T-helper 17 cell (primary cell): ENCODE measurements around the gene NHERF2. TPM values are rescaled to one million over a fixed set of nuclear protein-coding genes. Genes with fewer than 3 reads are reported as not detected.

Experiments used
- ATAC-seq: fragments of 150-1000 bp; cut with Tn5 transposase; 2 replicates; pipeline ENCODE4 v1.10.0; 2021; ENCODE audit warnings: mild to moderate bottlenecking, moderate library complexity
- DNase-seq, 3 donors: peaks; one replicate each; pipeline versions ENCODE4 v3.0.0 to v3.0.0-alpha.2; 2020 to 2021
- H3K9me3 ChIP-seq: one replicate; pipeline ENCODE4 v1.7.0; 2013; ENCODE audit warnings: low read length, mild to moderate bottlenecking; ENCODE audit not compliant: control insufficient read depth, poor library complexity, severe bottlenecking
- H3K27ac Mint-ChIP-seq: one replicate; pipeline ENCODE4 v1.8.0; 2022; ENCODE audit warnings: mild to moderate bottlenecking, moderate library complexity, mixed read lengths
- H3K27me3 Mint-ChIP-seq: one replicate; pipeline ENCODE4 v1.8.0; 2022; ENCODE audit warnings: mixed read lengths
- H3K36me3 Mint-ChIP-seq: one replicate; pipeline ENCODE4 v1.8.0; 2022; ENCODE audit warnings: low read depth, mixed read lengths
- H3K4me1 Mint-ChIP-seq: one replicate; pipeline ENCODE4 v1.8.0; 2022; ENCODE audit warnings: mild to moderate bottlenecking, mixed read lengths
- H3K4me3 Mint-ChIP-seq: one replicate; pipeline ENCODE4 v1.8.0; 2022; ENCODE audit warnings: mild to moderate bottlenecking, moderate library complexity, mixed read lengths
- total RNA-seq, 4 donors: library from RNA in 2 of 4; stranded (reverse) in 2 of 4; gene quantifications; one replicate each; pipeline ENCODE4 v1.2.3 and lab custom pipeline; 2022 to 2026

NHERF2 gene
- total RNA-seq, 2 donors from 2014 or later = 2.2 to 3.9 TPM

DNA sequence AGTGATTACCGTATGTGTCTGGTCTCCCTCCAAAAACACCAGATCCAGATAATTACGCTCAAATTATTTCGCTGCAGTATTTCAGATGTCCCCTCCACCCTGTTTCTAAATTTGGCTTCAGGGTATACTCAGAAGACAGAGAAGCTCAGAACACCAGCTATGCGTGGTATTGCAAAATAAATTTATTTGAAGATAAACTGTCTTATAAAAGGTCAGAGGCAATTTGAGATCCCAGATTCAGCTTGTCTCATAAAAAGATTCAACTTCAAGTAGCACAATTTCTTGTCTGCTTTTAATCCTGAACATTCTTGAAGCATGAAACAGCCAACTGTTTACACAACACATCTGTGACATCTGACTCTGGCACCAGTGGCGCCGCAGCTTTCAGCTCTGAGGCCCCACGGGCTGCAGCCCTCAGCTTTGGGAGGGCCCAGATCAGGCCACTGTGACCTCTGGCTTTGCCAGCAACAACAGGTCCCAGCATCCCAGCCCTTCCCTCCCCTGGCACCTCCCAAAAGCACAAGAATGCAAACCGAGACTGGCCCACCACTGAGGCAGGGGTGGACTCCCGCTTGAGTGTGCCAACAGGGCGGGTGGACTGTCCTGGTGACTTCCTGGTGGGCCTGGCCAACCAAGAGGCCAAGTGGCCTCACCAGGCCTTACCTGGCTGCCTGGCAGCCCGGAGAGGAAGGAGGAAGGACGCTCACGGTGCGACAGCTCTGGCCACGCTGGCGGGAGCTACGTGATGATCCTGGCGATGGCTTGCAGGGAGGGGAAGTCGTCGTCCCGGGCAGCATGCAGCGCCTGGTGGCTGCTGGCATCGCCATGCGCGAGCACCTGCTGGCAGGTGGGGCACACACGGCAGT, 29.0 kb upstream of the NHERF2 start:
- Mint-ChIP-seq H3K36me3 (no peaks in the 10 kb centered on the region), H3K27ac (no peak overlapping the region), H3K4me1 (peaks cover 5% of the 10 kb centered on the region), H3K27me3 (no peaks in the 10 kb centered on the region), H3K4me3 (no peak overlapping the region)
- ATAC-seq (no peak), DNase-seq (no peak)
- H3K9me3 ChIP-seq = no peaks in the 10 kb centered on the region

DNA sequence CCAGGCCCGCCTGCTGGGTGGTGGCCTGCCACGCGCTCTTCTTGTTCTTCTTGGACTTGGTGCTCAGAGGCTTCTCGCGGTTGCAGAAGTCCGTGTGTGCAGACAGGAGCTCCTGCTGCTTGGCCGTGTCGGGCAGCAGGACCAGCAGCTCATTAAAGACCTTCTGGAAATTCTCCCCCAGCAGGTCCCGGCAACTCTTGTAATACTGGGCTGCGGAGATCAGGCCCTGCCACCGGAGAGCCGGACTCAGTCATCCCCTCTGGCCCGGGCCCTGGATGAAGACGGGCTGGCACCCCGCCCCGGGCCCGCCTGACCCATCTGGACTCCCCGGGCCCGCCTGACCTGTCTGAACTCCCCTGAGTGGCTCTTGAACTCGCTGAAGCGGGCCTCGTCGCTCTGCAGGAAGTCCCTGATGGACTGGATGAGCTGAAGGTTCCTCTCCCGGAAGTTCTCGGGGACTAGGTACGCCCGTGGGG, 28.3 kb upstream of the NHERF2 start:
- Mint-ChIP-seq H3K4me1 (peaks cover 5% of the 10 kb centered on the region), H3K4me3 (no peak overlapping the region), H3K36me3 (no peaks in the 10 kb centered on the region), H3K27ac (no peak overlapping the region), H3K27me3 (no peaks in the 10 kb centered on the region)
- DNase-seq = no peak
- no peaks in the 10 kb centered on the region for H3K9me3 ChIP-seq
- no peak for ATAC-seq

DNA sequence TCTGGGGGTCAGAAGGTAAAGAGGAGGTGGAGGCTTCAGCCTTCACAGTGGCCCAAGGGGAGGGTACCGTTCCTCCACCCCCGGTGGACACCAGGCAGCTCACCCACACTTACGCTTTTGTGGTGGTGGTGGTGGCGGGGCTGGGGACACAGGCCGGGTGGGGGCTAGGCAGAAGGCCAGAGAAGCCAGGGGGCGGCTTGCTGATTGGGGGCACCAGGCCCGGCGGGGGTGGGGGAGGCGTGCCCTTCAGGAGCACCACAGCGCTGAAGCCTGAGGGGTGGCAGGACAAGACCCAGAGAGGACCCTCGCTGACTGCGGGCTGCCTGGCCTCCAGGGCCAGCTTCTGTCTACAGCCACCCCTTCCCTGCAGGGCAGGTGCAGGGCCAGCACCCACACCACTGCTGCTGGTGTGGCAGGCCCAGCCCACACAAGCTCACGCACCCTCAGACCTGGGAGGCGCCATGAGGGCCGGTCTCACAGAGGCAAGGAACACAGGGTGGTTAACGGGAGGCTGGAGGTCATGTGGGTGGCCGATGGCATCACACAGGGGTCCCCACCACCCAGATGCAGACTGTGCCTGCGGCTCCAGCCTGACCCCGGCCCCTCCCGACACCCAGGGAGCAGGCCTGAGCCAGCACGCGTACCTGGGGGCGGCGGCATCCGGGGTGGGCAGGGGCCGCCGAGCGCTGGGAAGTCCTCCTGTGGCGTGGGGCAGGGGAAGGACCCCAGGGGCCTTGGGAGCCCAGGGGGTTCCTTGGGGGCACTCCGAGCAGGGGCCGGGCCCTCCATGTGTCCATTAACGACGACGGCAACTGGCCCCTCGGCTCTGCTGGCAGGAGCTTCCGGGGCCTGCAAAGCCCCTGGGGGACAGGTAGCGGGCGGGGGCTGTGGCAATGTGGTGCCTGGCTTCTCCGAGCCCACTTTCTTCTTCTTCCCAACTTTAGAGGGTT, 27.6 kb upstream of the NHERF2 start:
- Mint-ChIP-seq H3K27ac (no peak overlapping the region), H3K4me3 (no peak overlapping the region), H3K36me3 (no peaks in the 10 kb centered on the region), H3K4me1 (peaks cover 5% of the 10 kb centered on the region), H3K27me3 (no peaks in the 10 kb centered on the region)
- no peak for DNase-seq
- H3K9me3 ChIP-seq = no peaks in the 10 kb centered on the region
- no peak for ATAC-seq

DNA sequence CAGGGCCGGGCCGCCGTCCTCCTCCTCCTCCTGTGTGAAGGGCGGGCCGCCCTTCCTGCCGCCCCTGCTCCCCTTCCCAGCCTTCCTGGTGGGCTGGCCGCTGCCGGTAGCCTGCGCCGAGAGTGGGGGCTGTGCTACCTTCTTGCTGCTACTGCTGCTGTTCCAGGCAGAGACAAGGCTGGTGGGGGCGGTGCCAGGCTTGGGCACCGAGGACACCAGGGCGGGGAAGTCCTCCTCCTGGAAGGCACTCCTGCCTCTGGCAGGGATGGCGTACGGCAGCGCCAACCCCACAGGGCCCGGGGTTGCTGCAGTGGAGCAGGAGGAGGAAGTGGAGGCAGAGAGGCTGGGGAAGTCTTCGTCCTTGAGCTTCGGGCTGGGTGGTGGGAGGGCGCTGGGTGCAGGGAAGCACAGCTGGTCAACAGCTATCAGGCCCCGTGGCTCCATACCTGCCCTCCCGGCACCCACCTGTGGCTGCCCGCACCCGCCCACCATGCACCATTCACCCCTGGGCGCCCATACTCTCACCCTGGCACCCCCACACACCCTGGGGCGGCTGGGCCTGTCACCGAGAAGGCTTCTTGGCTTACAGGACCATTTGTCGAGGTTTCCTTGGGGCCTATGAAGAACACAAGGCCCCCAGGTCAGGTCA, 26.7 kb upstream of the NHERF2 start:
- no peak for DNase-seq
- Mint-ChIP-seq H3K4me3 (no peak overlapping the region), H3K27me3 (no peaks in the 10 kb centered on the region)

DNA sequence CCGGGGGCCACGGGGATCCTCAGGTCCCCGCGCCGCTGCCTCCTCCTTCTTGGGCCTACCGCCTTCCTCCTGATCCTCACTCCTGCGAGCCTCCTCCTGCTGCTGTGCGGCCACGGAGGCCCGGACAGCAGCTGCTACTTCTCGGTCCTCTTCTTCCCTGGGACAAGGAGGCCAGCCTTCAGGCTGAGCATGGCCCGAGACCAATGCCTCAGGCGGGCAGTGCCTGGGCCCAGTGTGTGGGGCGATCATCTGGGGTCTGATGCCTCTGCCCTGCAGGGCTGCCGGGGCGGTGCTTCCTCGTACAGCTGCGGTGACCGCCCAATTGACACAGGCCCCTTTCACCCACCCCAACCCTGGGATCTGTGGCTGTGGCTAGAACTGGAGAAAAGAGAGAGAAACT, 25.7 kb upstream of the NHERF2 start:
- Mint-ChIP-seq H3K36me3 (no peaks in the 10 kb centered on the region), H3K4me1 (peaks cover 6% of the 10 kb centered on the region), H3K27me3 (no peaks in the 10 kb centered on the region), H3K27ac (peak overlapping the region; percentile 49), H3K4me3 (no peak overlapping the region)
- ATAC-seq = no peak
- no peak for DNase-seq
- H3K9me3 ChIP-seq = no peaks in the 10 kb centered on the region

More for the DNA sequence above, 26.7 kb upstream of the NHERF2 start:
- H3K4me1 Mint-ChIP-seq = peaks cover 7% of the 10 kb centered on the region
- no peak for ATAC-seq
- H3K36me3 Mint-ChIP-seq = no peaks in the 10 kb centered on the region
- no peak overlapping the region for H3K27ac Mint-ChIP-seq
- no peaks in the 10 kb centered on the region for H3K9me3 ChIP-seq

DNA sequence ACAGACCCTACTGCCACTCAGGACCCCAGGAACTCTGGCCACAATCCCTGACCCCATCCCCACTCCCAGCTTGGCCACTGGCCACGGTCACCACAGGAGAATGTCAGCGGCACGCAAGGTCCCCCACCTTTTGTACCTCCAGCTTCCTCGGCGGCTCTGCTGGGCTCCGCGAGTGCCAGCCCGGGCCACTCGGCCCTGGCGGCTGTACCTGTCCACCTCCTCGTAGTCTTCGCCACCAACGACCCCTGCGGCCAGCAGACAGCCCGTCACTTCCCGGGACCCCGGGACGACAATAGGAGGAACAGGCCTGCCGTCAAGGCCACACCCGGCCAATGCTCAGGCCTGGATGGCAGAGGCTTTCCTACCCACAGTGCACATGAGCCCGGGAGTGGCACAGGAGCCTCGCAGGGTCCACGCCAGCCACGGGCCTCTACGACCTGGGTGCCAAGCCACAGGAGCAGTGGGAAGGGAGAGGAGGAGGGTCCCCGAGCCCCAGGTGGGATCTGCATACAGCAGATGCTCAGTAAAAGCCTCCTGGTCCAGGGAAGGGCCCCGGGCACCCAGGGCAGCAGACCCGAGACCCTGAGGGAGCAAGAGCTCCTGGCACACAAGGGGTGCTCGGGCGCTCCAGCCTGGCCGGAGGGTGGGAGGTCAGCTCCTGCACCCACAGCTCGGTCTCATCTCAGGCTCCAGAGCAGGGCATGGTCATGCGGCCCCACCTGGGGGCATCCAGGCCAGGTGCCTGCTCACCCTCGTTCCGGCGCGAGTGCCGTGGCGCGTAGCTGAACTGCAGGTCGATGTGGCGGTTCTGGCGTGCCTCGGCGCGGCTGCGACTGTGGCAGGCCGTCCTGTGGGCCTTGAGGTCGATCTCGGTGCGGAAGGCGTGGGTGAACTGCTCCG, 25.0 kb upstream of the NHERF2 start:
- H3K4me1 Mint-ChIP-seq = peaks cover 8% of the 10 kb centered on the region
- H3K27ac Mint-ChIP-seq = peak overlapping the region; percentile 49
- H3K4me3 Mint-ChIP-seq = no peak overlapping the region
- no peaks in the 10 kb centered on the region for H3K36me3 Mint-ChIP-seq
- no peaks in the 10 kb centered on the region for H3K27me3 Mint-ChIP-seq
- no peak for DNase-seq
- ATAC-seq = no peak
- H3K9me3 ChIP-seq = no peaks in the 10 kb centered on the region

DNA sequence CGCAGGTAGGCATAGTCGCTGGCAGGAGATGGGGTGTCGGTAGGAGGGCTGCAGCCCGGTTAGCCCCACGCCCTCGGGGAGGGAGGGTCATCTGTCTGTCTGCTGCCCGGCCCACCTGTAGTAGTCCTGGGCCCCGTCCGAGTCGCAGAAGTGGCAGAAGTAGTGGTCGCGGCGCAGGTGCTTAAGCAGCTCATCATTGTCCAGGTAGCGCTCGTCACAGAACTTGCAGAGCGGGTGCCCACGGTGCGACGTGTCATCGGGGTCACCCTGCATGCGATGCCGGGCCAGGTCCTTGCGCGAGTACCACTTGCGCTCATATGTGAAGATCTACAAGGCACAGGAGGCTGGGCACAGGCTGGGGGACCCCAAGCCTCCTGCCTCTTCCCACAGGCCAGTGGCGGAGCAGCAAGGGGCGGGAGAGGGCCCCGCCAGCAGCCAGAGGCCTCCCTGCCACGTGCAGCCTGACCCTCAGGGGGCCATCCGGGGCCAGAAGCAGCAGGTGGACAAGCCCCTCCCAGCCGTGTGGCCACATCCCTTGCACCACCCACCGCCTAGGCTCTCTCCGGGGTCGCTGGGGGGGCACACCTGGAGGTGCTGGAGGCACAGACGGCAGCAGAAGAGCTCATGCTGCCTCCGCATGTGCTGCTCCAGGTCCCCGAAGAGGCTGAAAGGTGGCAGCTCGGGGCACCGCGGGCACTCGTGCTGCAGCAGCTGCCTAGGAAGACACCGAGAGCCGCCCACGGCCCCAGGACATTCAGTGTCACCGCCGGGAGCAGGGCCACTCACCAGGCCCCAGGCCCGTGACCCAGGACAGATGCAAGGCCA, 24.1 kb upstream of the NHERF2 start:
- H3K36me3 Mint-ChIP-seq = no peaks in the 10 kb centered on the region
- H3K9me3 ChIP-seq = no peaks in the 10 kb centered on the region
- no peak overlapping the region for H3K27ac Mint-ChIP-seq
- no peak for DNase-seq
- no peaks in the 10 kb centered on the region for H3K27me3 Mint-ChIP-seq
- H3K4me3 Mint-ChIP-seq = no peak overlapping the region
- ATAC-seq = no peak
- peaks cover 12% of the 10 kb centered on the region for H3K4me1 Mint-ChIP-seq

DNA sequence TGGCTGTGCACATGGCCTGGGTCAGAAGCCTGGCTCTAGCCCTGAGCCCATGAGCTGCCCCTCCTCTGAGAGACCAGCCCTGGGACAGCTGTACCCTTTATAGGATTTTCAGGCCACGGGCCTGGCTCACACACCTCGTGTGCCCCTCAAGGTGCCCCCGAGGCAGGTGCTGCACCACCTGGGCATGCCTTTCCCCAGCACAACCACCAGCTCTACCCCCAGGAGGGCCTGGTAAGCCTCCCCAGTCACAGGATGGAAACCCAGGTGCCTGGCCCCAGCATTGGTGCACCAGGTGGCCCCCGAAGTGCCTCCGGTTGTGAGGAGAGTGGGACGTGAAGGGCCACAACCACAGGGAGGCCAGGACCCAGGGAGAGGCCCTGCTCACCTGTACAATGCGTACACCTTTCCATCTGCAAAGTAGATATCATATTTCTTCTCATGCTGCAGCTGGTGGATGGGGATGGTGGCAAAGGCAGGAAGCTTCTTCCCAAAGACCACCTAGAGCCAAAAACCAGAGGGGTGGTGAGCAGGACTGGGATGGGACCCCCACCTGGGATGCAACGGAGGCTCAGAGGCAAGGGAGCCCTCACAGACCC, 23.4 kb upstream of the NHERF2 start:
- Mint-ChIP-seq H3K27ac (no peak overlapping the region), H3K36me3 (no peaks in the 10 kb centered on the region), H3K4me3 (no peak overlapping the region), H3K4me1 (peaks cover 16% of the 10 kb centered on the region), H3K27me3 (no peaks in the 10 kb centered on the region)
- ATAC-seq (no peak), DNase-seq (no peak)
- no peaks in the 10 kb centered on the region for H3K9me3 ChIP-seq

DNA sequence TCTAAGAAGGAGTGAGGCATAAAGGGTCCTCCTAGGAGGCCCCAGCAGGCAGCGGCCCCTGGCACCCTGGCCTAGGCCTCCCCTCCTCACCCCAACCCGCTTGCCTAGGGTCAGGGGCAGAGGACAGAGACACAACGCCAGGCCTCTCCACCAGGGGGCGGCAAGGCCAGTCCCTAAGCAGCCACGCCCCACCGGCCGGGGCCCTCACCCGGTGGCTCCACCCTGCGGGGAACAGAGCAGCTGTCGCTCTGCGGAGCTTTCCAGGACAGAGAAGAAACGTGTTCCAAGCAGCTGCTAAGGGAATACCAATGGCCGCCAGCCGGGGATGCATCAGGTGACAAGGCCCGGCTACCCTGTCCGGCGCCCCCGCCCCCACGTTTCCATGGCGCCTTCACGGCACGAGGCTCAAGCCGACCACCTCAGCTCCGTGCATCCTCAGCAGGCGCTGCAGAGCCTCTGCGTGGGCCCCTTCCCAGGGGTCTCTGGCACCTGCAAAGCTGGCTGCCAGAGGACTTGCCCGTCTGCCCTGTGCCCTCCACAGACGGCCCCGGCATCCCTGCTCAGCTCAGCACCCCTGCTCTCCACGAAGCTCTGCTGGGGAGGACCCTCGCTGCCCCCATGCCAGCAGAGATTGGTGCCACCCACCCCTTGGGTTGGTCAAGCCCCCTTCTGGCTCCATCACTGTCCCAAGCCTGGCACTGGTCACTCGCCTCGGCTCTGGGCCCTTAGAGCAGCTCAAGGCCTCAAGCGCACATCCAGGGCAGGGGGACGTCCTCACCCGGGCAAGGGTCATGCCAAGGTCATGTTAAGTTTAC, 22.7 kb upstream of the NHERF2 start:
- ATAC-seq (peak; percentile 98), DNase-seq (peak; percentile 75 to 89 (median 78))
- H3K4me1 Mint-ChIP-seq = peaks cover 22% of the 10 kb centered on the region
- no peaks in the 10 kb centered on the region for H3K36me3 Mint-ChIP-seq
- H3K4me3 Mint-ChIP-seq = no peak overlapping the region
- no peaks in the 10 kb centered on the region for H3K9me3 ChIP-seq
- no peak overlapping the region for H3K27ac Mint-ChIP-seq
- no peaks in the 10 kb centered on the region for H3K27me3 Mint-ChIP-seq

DNA sequence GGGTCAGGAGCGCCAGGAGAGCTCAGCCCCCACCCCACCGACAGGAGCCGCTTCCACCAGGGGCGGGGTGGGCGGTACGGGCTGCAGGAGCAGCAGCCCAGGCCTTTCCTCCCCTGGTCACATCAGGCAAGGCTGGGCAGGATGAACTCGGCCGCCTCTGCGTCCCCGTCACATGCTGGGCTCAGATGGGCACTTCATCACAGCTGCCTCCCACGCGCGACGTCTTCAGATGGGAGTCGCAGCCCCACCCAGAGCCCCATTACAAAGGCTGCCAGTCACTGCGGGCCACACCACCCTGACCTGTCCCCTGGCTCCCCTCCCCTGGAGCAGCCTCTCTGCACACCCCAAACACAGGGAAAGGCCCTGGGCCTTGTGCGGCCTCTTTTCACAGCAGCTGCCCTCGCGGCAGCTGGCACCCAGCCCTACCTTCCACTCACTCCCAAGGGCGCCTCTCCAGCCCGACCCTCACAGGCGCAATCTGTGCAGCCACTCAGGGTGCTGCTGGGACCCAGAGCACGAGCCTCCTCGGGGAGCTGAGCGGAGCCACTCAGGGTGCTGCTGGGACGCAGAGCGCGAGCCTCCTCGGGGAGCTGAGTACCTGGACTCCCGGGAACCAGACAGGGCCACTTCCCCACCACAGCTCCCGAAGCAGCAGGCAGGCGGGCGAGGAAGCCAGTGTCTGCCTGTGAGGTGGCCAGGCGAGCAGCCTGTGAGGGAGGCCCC, 21.7 kb upstream of the NHERF2 start:
- no peaks in the 10 kb centered on the region for H3K27me3 Mint-ChIP-seq
- peak overlapping the region; percentile 55 for H3K4me3 Mint-ChIP-seq
- DNase-seq = no peak
- no peak for ATAC-seq
- no peaks in the 10 kb centered on the region for H3K36me3 Mint-ChIP-seq
- peaks cover 22% of the 10 kb centered on the region for H3K4me1 Mint-ChIP-seq
- H3K9me3 ChIP-seq = no peaks in the 10 kb centered on the region
- H3K27ac Mint-ChIP-seq = no peak overlapping the region
